NOMO-1 treated with DMSO at 0.1 percent for 48 hours (cell line): ENCODE results near the gene SH3GL1.

Experiments used
- DNase-seq: peaks from one replicate; lab custom pipeline; 2025; ENCODE audit not compliant: unreplicated experiment; lab: John Stamatoyannopoulos, UW

SH3GL1 gene

DNA sequence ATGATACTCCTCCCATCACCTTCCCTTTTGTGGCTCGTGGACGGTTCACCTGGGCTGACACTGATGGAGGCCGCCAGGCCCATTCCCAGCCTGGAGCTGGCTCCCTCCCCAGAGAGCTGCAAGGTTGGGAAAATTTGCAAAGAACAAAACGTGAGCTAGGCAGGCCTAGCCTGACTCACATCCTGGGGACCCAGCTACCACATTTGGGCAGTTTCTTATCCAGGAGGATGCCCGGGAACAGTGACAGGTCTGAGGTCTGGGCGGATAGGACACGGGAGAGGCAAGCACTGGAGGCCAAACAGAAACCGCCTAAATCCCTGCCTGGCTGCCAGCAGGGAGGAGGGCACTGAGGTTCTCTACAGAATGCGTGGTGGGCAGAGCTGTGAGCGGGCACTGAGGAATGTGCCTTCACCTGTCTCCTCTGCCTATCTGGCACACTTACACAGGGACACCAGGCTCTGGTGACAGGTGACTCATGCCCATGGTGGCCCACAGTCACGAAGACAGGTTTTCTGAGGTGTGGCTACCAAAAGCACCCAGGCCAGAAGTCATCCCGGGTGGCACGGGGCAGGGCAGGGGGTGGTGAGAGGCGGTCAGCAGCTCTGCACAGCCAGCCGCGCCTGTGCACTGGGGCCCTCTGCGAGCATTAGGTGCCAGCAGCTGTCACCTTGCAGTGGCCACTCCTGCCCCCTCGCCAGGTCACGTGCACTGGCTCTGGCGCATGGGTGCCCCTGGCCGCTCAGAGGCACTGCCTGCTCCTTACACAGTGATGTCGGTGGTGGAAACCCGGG is 23.2 kb downstream of the SH3GL1 start:
- DNase-seq: no peak

DNA sequence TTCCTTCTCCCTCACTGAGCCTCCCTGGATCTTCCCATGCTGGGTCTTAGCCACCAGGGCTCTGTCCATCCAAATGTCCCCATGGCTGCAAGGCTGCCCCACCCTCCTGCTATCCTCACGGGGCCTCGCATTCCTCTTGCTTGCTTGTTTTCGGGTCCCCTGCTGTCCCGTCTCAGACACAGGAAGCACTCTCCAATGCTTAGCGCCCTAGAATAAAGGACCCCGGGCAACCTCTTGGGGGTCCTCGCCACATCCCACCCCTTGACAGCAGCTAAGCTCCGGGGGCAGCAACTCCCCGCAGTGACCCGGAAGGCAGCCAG is 23.7 kb downstream of the SH3GL1 start:
- DNase-seq: no peak

DNA sequence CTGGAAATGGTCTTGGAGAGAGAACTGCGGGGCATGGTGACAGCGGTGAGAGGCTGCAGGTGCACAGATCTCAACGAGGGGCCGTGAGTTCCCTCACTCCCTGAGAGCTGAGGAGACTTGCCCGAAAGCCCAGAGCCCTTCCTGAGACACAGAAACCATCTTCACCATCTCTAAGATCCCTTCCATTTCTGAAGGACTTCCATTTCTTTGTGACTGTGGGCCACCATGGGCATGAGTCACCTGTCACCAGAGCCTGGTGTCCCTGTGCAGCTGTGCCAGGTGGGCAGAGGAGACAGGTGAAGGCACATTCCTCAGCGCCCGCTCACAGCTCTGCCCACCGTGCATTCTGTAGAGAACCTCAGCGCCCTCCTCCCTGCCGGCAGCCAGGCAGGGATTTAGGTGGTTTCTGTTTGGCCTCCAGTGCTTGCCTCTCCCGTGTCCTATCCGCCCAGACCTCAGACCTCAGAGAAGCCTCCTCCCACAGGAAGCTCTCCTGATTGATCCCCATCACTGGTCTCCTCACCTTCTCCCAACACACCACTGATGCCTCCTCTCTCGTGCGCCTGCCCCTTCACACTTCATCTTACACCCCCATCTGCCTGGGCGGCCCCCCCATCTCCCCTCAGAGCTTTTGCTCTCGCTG is 24.2 kb downstream of the SH3GL1 start:
- no peak for DNase-seq

DNA sequence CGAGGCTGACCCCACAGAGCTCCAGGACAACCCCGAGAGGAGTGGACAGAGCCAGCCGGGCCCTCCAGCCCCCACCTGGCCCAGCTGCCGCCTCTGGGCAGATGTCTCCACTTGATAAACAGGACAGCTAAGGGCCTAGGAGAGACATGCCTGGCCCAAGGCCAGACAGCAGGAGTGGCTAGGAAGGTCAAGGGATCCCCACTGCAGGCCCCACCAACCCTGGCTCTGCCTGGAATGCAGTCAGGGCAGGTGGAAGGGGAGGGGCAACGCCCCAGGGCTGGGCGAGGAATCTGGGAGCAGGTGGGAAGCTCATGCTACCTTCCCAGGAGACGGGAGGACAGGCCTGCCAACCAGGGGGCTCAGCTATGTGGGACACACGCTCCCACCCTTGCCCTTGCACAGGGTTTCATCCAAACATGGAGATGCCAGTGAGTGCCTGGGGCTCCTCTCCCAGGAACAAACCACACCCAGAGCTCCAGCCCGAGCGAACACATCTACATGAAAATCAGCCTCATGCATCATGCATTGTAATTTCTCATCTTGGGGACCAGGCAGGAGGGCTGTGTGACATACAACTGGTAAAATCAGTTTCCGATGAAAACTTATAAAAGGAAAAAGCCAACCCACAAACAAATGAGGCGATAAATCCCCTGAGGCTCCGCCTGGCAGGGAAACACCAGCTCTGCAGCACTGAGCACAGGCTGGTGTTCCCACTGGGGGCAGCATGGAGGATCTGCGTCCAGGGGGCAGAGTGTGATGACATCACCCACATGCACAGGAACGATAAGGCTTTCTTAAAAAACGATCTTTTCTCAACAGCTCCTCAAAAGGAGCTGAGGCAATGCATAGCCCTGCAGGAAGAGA is 25.0 kb downstream of the SH3GL1 start:
- peak; percentile 42 for DNase-seq

DNA sequence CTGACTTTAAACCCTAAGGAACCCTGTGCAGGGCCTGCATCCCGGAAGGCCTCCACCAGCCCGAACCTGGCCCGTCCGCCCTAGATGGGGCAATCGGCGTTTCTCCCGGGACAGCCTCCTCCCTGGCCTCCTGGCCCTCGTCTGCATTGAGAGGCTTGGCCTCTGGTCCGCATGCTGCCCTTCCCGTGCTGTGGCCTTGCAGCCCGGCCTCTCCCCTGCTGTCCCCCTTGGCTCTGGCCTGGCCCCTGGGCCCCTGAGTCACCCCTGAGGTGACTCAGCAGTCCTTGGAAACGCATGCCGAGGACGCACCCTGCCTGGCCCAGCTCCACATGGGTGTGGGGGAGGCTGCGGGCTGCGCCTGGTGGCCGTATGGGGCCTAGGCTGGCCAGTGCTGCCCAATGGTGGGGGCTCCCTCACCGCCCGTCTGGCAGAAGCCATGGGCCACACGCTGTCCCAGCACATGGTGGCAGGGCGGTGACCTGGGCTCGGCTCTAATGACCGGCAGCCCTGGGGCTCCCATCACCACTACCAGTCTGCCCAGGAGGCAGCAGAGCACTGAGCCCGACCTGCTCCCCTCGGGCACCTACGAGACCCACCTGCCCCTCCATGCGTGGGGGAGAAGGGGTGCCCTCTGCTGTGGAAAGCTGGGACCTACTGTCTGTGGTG is 25.7 kb downstream of the SH3GL1 start:
- DNase-seq: peak; percentile 38

DNA sequence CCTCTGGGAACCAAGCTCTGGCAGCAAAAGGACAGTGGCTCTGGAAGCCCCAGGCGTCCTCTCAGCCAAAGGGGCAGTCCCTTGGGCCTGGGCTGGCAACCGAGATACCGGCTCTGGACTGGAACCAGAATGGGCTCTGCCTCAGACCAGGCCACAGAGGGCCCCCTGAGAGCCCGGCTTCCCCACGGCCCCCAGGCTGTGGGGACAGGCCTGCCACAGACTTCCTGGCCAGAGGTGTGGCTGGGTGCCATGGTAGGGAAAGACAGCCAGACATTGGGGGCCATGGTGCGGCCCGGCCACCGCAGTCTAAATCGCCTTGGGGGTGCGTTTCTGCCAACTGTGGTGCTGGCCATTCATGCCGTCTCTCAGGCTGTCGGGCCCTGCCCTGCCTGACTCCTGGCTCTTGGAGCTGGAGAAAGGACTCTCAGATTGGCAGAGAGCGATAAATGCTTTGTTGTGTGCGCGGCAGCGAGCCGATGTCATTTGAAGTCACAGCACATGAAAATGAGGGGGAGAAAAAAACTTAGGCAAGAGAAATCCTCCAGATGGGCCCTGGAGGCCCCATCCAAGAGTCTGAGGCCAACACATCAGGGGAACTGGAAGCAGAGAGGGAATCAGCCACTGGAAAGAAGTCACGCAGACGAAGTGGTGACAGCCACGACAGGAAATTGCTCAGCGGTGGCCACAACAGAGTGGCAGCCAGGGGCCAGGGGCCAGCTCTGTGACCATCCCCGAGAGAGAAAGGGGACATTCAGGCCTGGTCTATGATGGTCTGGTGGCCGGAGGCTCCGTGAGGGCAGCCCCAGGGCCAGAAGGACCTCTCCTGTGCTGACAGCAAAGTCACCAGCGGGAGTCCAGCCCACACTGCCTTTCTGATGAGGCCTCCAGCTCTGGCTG is 26.5 kb downstream of the SH3GL1 start:
- DNase-seq: peak; percentile 26

DNA sequence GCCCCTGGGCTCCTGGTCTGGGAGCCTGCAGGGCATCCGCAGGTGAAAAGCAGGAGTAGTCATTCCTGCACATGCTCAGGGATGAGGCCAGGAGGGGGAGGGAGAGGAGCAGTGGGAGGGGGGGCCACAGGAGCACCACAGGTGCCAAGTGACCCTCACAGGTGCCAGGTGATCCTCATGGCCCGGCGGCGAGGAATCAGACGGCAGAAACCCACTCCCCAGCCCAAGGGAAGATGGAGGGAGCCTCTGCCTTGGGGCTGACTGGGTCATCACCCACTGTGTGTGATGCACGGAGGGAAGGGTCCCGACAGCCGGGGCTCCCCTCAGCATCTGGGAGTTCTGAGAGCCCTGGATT is 27.4 kb downstream of the SH3GL1 start:
- no peak for DNase-seq

DNA sequence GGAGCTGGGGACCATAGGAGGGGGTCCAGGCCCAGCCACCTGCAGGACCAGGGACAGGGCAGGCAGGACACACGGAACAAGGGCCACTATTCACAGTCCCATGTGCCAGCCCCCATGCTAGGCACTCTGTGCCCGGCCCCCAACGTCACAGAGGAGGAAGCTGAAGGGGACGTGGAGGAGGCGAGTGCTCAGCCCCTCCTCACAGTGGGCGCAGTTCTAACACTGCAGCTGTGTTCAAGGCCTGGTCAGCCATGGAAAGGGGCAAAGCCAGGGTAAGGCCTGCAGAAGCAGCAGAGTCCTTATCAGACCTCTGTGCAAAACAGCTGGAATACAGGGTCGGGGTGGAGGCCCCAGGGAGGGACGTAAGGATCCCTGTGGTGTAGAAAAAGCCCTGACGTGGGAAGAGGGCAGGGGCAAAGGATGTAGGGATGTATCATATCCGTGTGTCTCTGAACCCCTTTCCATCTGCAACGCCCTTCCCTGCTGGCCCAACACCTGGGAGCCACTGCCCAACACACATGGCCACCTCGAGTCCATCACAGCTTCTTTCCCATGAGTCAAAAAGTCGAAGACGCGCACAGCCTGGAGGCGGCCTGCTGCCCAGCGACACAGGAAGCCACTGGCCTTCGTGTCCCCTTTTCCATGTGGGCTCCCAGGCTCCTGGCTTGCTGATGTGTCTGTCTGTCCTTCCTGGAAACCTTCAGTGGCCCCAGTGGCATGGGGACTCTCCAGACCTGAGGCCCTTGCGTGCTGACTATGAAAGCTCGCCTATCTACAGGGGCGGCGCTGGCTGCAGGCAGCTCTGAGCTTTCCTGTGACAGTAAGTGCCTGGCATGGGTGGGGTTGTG is 28.0 kb downstream of the SH3GL1 start:
- no peak for DNase-seq

DNA sequence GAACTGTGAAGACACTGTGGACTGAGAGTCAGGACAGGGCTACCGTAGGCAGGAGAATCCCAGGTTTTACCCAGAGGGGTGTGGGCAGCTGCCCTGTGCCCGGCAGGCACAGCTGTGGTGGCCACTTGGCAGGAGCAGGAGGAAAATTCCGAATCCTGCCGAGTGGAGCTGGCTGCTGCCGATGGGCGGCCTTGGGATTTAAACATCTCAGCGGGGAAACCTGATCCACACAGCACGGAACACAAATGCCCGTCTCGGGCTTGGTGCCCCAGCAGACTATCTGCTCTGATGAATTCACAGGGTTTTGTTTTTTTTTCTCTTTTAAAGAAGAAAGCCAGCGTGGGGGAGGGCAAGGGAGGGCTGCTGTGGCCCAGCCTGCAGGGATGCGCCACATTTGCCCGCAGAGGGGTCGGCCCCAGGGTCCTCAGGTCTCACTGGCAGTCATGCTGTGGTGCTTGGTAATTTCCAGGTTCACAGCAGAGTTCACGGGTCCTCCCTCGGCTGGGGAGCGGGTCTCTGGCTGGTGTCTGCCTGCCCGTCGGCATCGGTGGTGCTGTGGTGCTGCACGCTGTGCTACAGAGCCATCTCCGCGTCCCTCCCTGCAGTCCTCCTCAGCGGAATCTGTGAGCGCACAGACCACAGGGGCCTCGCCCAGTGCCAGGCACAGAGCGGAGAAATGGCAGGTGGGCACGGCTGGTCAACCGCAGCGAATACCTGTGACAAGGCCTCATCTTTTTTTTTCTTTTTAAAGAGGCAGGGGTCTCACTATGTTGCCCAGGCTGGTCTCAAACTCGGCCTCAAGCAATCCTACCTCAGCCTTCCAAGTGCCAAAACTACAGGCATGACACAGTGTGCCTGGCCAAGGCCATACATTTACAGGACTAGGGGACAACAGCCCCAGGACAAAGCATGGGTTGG is 28.8 kb downstream of the SH3GL1 start:
- DNase-seq: no peak

DNA sequence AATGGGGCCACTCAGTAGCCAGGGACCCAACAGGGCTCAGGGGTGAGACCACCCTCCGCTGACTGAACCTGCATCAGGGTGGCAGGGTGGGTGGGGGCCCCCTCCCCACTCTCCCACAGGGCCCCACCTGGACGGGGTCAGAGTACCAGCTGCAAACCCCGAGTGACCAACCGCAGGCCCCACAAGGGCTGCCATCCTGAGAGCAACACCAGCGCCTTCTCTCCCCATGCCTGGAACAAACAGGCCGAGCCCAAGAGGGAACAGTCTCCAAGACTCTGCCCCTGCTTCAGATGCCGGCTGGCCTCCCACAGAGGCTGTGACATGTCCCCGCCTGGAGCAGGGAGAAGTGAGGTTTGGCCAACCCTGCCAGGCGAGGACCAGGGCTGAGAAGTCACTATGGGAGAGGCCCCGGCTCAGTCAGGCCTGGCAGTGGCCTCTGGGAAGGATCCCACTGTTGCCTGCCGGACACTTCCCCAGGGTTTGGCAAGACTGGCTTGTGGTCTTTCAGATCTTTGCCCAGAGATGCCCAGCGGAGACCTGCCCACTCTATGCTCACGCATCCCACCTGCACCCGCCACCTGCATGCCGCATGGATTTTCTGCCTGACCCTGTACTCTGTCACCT is 29.8 kb downstream of the SH3GL1 start:
- no peak for DNase-seq

DNA sequence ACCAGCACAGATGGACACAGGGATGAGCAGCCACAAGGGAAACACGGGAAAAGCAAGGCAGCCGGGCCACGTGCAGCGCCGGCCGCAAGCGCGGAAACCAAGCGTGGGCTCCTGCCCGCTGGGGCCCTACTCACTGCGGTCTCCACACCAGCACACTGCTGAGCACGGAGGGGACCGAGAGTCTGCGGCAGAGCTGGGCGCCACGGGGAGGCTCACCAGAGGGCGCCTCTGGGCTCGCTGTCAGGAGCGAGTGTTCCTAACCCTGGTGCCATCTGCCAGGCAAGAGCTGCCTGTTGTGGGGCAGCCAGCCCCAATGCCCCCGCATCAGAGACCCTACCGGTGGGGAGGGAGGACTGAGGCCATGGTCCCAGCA is 30.5 kb downstream of the SH3GL1 start:
- DNase-seq: peak; percentile 61

DNA sequence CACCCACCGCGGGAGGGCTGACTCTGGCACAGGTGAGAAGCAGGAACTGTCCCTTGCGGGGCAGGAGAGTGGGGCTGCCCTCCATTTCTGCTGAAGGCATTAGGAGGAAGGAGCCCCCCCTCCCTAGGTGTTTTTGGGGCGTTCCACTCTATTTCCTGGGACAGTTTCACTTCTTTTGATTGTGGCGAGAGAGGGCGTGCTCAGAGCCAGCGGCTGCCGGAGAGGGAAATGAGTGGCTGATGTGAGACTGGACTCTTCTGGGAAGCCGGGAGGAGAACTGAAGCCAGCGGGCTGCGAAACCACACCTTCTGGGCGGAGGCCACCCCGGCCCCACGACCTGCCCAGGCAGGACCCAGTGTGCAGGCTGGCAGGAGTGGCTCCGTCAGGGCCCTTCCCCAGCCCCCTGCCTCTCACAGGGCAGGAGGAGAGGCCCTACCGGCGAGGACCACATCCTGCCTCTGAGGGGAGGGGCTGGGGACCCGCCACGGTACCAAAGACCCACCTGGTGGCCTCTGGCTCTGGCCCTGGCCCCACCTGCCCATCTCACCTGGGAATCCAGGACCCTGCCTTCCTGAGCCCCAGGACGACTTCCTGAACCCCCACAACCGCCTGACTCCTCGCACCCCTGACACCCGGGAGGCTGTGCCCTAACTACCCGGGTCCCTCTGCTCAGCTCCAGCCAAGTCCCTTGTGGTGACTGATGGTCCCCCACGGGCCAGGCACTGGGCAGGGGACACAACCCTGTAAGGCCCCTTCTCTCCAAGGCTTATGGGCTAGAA is 31.0 kb downstream of the SH3GL1 start:
- DNase-seq: peak; percentile 87

DNA sequence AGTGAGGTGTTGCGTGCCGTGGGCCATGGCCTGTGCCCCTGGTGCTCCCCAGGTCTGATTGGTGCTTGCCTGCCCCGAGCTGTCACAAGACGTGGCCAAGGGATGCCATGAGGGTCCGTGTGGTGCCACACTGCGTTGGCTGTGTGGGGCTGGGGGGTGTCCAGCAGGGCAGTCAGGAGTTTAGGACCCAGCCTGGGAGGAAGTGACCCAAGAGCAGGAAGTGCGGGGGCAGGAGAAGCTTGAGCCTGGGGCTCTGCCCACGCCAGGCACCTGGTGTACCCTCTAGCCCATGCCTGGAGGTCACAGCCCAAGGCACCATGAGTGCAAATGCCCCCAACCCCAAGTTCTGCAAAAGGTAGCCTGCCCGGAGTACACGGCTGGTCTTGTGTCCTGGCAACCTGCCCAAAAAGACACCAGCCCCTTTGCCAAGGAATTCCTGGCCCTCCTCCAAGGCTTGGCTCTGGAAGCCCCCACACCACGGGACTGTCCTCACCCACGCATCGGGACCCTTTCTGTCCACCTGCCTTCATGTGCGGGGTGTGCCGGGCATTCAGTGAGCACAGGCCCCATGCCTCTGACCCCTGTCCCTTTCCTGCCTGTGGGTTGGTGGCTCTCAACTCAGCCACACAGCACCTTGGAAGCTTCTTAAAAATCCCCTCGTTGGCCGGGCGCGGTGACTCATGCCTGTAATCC is 32.1 kb downstream of the SH3GL1 start:
- DNase-seq: no peak

DNA sequence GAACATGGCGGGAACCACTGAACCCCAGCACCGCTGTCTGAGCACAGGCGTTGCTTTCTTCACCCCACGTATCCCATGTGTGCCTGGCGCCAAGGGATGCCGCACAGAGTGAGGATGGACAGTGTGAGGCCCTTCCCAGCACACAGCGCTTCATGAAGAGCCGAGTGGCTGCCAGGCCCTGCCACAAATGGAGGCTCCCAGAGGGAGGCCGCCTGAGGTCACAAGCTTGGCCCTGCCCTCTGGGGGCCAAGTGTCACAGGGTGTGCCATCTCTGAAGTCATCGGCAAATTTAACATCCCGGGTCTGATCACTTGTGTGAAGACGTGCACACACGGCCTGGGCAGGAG is 32.6 kb downstream of the SH3GL1 start:
- DNase-seq: no peak

DNA sequence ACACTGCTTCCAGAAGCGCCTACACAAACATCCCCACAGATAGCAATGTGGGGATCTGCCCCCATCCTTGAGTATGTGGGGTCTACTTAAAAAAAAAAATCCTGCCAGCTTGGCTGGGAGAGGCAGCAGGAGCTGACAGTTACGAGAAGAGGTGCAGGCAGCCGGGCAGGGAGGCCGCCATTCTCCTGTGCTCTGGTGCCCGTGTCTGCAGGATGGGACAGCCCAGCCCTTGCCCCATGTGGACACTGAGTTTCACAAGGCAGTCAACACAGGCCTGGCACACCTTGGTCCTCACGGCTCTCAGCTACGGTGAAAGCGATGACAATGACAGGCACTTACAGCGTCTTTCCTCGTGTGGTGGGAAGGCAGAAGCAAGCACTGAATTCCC is 33.0 kb downstream of the SH3GL1 start:
- no peak for DNase-seq

DNA sequence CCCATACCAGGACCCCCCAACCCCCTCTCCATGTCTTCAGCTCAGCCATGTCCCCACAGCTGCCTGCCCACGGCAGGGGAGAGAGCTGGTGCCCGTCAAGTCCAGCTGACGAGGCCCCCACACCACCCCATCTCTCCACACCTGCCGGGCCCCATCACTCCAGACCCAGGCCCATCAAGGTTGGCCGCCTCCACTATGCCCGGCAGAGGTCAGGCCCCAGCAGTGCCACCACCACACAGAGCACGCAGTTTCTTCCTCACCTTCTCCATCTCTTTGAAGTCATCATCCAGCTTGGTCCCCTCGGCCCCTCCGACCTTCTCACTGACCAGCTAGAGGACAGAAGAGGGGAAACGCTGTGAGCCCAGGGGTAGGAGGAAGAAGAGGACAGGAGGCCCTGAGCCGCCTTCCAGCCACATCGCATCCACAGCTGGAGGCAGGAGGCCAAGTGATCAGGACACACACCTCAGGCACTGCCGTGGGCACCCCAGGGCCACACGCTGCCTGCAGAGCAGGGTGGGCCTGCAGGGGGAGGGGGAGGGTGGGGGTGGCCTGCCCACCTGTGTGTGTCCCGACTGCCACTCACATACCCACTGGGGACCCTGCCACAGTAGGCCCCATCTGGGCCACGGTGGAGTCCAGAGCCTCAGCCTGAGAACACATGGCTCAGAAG is 33.5 kb downstream of the SH3GL1 start:
- DNase-seq: no peak
